PC-9 (cell line): Measurements from ENCODE around the gene ERC2. TPM values are rescaled to one million over a fixed set of nuclear protein-coding genes. Genes with fewer than 3 reads are reported as not detected.
"Not testable (repeated sequence)": the region's sequence is repeated elsewhere in the genome, so short reads cannot be mapped to it uniquely, and the experiment has no call there.

Experiments used
- BruUV-seq: library from RNA; stranded (reverse); fragments of 400-500 nt; replicated peaks from 2 replicates; lab custom pipeline; 2021; lab: Mats Ljungman, UMichigan
- CTCF ChIA-PET: fragments of 300-600 bp; sonication (Branson Sonifier 250); formaldehyde crosslinking; loops from one replicate; lab custom pipeline; 2022; ENCODE audit warnings: antibody characterized with exemption; lab: Charles Lee
- POLR2A ChIA-PET: fragments of 300-600 bp; sonication (Branson Sonifier 250); formaldehyde crosslinking; loops from one replicate; lab custom pipeline; 2022; ENCODE audit warnings: antibody characterized with exemption; ENCODE audit not compliant: unreplicated experiment; lab: Charles Lee
- DNase-seq, 2 experiments: peaks; one replicate each; pipeline versions ENCODE4 v3.0.0 to v3.0.0-alpha.2; 2015 to 2022; ENCODE audit warnings: mixed read lengths in 1 of 2
- H2AFZ ChIP-seq: fragments of 200-600 bp; sonication (generic); 2 replicates; pipeline ENCODE4 v1.8.1; 2017; ENCODE audit warnings: antibody characterized with exemption
- H3F3A ChIP-seq: fragments of 200-600 bp; sonication (generic); 2 replicates; pipeline ENCODE4 v1.8.1; 2017; ENCODE audit warnings: antibody characterized with exemption, mild to moderate bottlenecking, low read depth; ENCODE audit not compliant: insufficient read depth
- H3K27ac ChIP-seq: fragments of 200-600 bp; sonication (generic); 2 replicates; pipeline ENCODE4 v1.6.1; 2016; ENCODE audit warnings: mixed run types
- H3K27me3 ChIP-seq: fragments of 200-600 bp; sonication (generic); 2 replicates; pipeline ENCODE4 v1.6.1; 2016; ENCODE audit warnings: low read depth, mixed run types; ENCODE audit not compliant: insufficient read depth
- H3K36me3 ChIP-seq: fragments of 200-600 bp; sonication (generic); 2 replicates; pipeline ENCODE4 v1.6.1; 2016; ENCODE audit warnings: low read depth, mixed run types
- H3K4me1 ChIP-seq: fragments of 200-600 bp; sonication (generic); replicated peaks from 2 replicates; pipeline ENCODE4 v1.6.1; 2016; ENCODE audit warnings: mixed run types; ENCODE audit not compliant: insufficient read depth
- H3K4me2 ChIP-seq: fragments of 200-600 bp; sonication (generic); 2 replicates; pipeline ENCODE4 v1.6.1; 2017; ENCODE audit warnings: mixed run types
- H3K4me3 ChIP-seq: fragments of 200-600 bp; sonication (generic); 2 replicates; pipeline ENCODE4 v1.6.1; 2016; ENCODE audit warnings: mixed run types
- H3K79me2 ChIP-seq: fragments of 200-600 bp; sonication (generic); 2 replicates; pipeline ENCODE4 v1.6.1; 2017; ENCODE audit warnings: low read depth, mixed run types
- H3K9me2 ChIP-seq: fragments of 200-600 bp; sonication (generic); 2 replicates; pipeline ENCODE4 v1.8.1; 2017; ENCODE audit warnings: mild to moderate bottlenecking; ENCODE audit not compliant: insufficient read depth
- H3K9me3 ChIP-seq: fragments of 200-600 bp; sonication (generic); 2 replicates; pipeline ENCODE4 v1.8.1; 2016; ENCODE audit warnings: low read depth; ENCODE audit not compliant: insufficient read depth
- H4K20me1 ChIP-seq: fragments of 200-600 bp; sonication (generic); 2 replicates; pipeline ENCODE4 v1.8.1; 2017; ENCODE audit not compliant: insufficient read depth
- EZH2 ChIP-seq: fragments of 200-600 bp; sonication (generic); IDR thresholded peaks from 2 replicates; pipeline ENCODE4 v1.8.0; 2017; ENCODE audit warnings: antibody characterized with exemption, low read depth
- intact Hi-C: fragments of 100-400 bp; cut with micrococcal nuclease; formaldehyde crosslinking; loops from one replicate; pipeline ENCODE4 v1.10.0; 2022; ENCODE audit not compliant: unreplicated experiment
- total RNA-seq: library from RNA; stranded (reverse); gene quantifications from 2 replicates; pipeline ENCODE4 v1.2.3, GENCODE V29; 2021
- TF ChIP-seq, protein P1 (sequence below): fragments of 200-600 bp; sonication (generic); conservative IDR thresholded peaks from 2 replicates; pipeline ENCODE4 v1.6.1; 2017; ENCODE audit warnings: mixed run types, antibody characterized with exemption, mild to moderate bottlenecking, moderate library complexity

ERC2 gene
- total RNA-seq, 1 experiment from 2014 or later: 1.4 TPM

GRCh38 chr3:56076746-56077145, 391.5 kb downstream of the ERC2 start:
- H3K4me2 ChIP-seq: no peak overlapping the region
- BruUV-seq: no TSS peak
- DNase-seq: no peak
- no peaks in the 10 kb centered on the region for H3F3A ChIP-seq
- no peaks in the 10 kb centered on the region for H3K36me3 ChIP-seq
- CTCF ChIA-PET: no interaction called here
- TF ChIP-seq, protein P1, sequence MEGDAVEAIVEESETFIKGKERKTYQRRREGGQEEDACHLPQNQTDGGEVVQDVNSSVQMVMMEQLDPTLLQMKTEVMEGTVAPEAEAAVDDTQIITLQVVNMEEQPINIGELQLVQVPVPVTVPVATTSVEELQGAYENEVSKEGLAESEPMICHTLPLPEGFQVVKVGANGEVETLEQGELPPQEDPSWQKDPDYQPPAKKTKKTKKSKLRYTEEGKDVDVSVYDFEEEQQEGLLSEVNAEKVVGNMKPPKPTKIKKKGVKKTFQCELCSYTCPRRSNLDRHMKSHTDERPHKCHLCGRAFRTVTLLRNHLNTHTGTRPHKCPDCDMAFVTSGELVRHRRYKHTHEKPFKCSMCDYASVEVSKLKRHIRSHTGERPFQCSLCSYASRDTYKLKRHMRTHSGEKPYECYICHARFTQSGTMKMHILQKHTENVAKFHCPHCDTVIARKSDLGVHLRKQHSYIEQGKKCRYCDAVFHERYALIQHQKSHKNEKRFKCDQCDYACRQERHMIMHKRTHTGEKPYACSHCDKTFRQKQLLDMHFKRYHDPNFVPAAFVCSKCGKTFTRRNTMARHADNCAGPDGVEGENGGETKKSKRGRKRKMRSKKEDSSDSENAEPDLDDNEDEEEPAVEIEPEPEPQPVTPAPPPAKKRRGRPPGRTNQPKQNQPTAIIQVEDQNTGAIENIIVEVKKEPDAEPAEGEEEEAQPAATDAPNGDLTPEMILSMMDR: no peak
- no peak for TF ChIP-seq EZH2
- no peak overlapping the region for H3K4me3 ChIP-seq
- H3K4me1 ChIP-seq: no peaks in the 10 kb centered on the region
- no peak overlapping the region for H3K27ac ChIP-seq
- intact Hi-C loops: no loop called here
- H4K20me1 ChIP-seq: no peaks in the 10 kb centered on the region
- H3K9me3 ChIP-seq: no peaks in the 10 kb centered on the region
- H3K27me3 ChIP-seq: no peaks in the 10 kb centered on the region
- no peak overlapping the region for H2AFZ ChIP-seq
- POLR2A ChIA-PET: no interaction called here
- H3K79me2 ChIP-seq: no peaks in the 10 kb centered on the region
- H3K9me2 ChIP-seq: no peaks in the 10 kb centered on the region

GRCh38 chr3:56075089-56075488, 393.2 kb downstream of the ERC2 start:
- no TSS peak for BruUV-seq
- Histone ChIP-seq H3K9me3 (no peaks in the 10 kb centered on the region), H4K20me1 (no peaks in the 10 kb centered on the region), H3K27ac (no peak overlapping the region), H3K4me3 (no peak overlapping the region), H3K4me2 (no peak overlapping the region), H3K9me2 (no peaks in the 10 kb centered on the region), H3K36me3 (no peaks in the 10 kb centered on the region), H3F3A (no peaks in the 10 kb centered on the region), H3K4me1 (no peaks in the 10 kb centered on the region), H2AFZ (no peak overlapping the region), H3K79me2 (no peaks in the 10 kb centered on the region), H3K27me3 (no peaks in the 10 kb centered on the region)
- POLR2A ChIA-PET: no interaction called here
- intact Hi-C loops: no loop called here
- DNase-seq: no peak
- CTCF ChIA-PET: no interaction called here
- TF ChIP-seq EZH2: no peak
- TF ChIP-seq, protein P1: no peak

GRCh38 chr3:56069766-56070165, 398.5 kb downstream of the ERC2 start:
- Histone ChIP-seq H3K4me2 (no peak overlapping the region), H3K4me3 (no peak overlapping the region), H3K27ac (no peak overlapping the region), H3K9me2 (no peaks in the 10 kb centered on the region), H3K27me3 (no peaks in the 10 kb centered on the region), H3K79me2 (no peaks in the 10 kb centered on the region), H3K4me1 (no peaks in the 10 kb centered on the region), H3F3A (no peaks in the 10 kb centered on the region), H2AFZ (no peak overlapping the region), H3K36me3 (no peaks in the 10 kb centered on the region), H4K20me1 (no peaks in the 10 kb centered on the region), H3K9me3 (no peaks in the 10 kb centered on the region)
- no TSS peak for BruUV-seq
- CTCF ChIA-PET: no interaction called here
- POLR2A ChIA-PET: no interaction called here
- no peak for DNase-seq
- intact Hi-C loops: no loop called here
- TF ChIP-seq, protein P1: no peak
- no peak for TF ChIP-seq EZH2

GRCh38 chr3:56066405-56066804, 401.9 kb downstream of the ERC2 start:
- H3K4me2 ChIP-seq, intact Hi-C loops, H3F3A ChIP-seq, H3K9me2 ChIP-seq, DNase-seq, H3K27ac ChIP-seq, H3K79me2 ChIP-seq, POLR2A ChIA-PET, H3K4me3 ChIP-seq, CTCF ChIA-PET, H3K27me3 ChIP-seq, H3K9me3 ChIP-seq, H4K20me1 ChIP-seq, BruUV-seq, H2AFZ ChIP-seq, H3K36me3 ChIP-seq, H3K4me1 ChIP-seq: not testable (repeated sequence)
